ENCODE measurements around the gene SMPD4. TPM values are rescaled to one million over a fixed set of nuclear protein-coding genes. Genes with fewer than 3 reads are reported as not detected.
"Not testable (repeated sequence)": the region's sequence is repeated elsewhere in the genome, so short reads cannot be mapped to it uniquely, and the experiment has no call there.

Gene SMPD4
- total RNA-seq, 2 experiments from 2014 or later, result 67.3 to 74.2 TPM

DNA sequence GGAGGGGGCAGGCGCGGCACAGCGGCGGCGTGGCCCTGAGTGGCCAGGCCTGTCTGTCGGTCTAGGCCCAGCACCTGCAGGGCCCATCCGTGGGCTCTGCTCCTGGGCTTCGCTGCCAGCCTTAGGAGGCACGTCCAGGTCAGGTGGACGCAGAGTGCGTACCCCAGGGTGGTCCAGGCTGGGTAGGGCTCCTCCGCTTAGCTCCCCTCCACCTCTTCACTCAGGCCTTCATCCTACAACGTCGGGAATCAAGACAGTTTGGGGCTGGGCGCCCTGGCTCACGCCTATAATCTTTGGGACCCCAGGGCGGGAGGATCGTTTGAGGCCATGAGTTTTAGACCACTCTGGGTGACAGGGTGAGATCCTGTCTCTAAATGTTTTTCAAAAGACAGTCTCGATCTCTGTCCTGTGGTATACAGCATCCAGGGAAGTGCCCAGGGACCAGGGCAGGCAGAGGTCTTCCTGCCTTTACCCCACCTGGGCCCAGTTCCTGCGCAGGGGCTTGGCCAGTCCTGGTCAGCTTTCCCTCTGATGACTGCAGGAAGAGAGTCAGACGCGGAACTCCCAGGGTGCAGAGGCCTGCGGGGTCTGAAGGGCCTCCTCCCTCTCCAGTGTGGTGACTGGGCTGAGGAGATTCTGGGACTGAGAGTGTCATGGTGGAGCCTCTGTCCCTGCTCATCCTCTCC is 1.6 kb upstream of the SMPD4 start:
- H3K27me3 Mint-ChIP-seq; H3K9me3 Mint-ChIP-seq; H3K36me3 Mint-ChIP-seq; ATAC-seq (ENCODE audit: low read depth); DNase-seq: not testable (repeated sequence)
- Mint-ChIP-seq H3K4me3 (peak overlapping the region; percentile 81), H3K27ac (peak overlapping the region; percentile 79), H3K4me1 (peaks cover 13% of the 10 kb centered on the region)
- POLR2A ChIA-PET, result interaction anchor here (3.1 to 4.4 kb wide), 2 partner anchors 13 to 159 kb away, joined by 26 to 38 read pairs; partner anchors contain the start of gene IMP4

DNA sequence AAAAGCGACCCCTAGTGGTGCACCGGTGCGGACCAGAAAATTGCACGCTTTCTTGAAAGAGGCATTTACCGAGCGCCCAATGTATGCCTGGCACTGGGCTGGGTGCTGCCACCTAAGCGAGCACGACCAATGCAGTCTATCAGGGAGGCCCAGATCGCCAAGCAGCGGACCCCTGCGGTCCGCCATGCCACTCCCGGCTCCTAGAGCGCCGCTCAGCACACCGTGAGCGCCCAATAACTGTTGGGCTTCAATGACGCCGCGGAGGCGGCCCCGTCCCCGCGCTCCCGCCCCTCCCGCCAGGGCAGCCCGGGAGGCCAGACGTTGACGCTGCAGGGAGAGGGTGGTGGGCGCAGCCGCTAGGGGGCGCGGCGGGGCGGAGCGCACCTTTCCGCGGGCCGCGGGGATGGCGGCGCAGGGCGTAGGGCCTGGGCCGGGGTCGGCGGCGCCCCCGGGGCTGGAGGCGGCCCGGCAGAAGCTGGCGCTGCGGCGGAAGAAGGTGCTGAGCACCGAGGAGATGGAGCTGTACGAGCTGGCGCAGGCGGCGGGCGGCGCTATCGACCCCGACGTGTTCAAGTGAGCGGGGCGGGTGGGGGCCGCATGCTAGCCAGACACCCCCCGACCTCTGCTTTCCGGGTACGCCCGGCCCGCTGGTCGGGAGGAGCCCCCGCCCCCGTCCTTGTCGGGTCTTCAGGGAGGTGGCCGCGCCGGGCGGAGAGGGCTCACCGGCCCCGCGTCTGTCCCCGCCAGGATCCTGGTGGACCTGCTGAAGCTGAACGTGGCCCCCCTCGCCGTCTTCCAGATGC is 679 bp upstream of the SMPD4 start, which contains the start of gene MZT2B:
MZT2B (plus strand) TSS at position 383 of the 803 bp plus-strand sequence; CDS start at position 404, 21 bp downstream.
- not testable (repeated sequence) for H3K36me3 Mint-ChIP-seq, H3K27me3 Mint-ChIP-seq, H3K9me3 Mint-ChIP-seq
- POLR2A ChIA-PET, result interaction anchor here (0.8 to 4.4 kb wide), 3 partner anchors 12 to 160 kb away, joined by 3 to 38 read pairs (median 26); partner anchors contain the start of gene IMP4
- peaks cover 13% of the 10 kb centered on the region for H3K4me1 Mint-ChIP-seq
- DNase-seq (peak; percentile 96), ATAC-seq (ENCODE audit: low read depth) (peak; percentile 88)
- peak within 1 kb of the TSS; percentile 93 for H3K4me3 Mint-ChIP-seq
- H3K27ac Mint-ChIP-seq, result peak within 1 kb of the TSS; percentile 93

DNA sequence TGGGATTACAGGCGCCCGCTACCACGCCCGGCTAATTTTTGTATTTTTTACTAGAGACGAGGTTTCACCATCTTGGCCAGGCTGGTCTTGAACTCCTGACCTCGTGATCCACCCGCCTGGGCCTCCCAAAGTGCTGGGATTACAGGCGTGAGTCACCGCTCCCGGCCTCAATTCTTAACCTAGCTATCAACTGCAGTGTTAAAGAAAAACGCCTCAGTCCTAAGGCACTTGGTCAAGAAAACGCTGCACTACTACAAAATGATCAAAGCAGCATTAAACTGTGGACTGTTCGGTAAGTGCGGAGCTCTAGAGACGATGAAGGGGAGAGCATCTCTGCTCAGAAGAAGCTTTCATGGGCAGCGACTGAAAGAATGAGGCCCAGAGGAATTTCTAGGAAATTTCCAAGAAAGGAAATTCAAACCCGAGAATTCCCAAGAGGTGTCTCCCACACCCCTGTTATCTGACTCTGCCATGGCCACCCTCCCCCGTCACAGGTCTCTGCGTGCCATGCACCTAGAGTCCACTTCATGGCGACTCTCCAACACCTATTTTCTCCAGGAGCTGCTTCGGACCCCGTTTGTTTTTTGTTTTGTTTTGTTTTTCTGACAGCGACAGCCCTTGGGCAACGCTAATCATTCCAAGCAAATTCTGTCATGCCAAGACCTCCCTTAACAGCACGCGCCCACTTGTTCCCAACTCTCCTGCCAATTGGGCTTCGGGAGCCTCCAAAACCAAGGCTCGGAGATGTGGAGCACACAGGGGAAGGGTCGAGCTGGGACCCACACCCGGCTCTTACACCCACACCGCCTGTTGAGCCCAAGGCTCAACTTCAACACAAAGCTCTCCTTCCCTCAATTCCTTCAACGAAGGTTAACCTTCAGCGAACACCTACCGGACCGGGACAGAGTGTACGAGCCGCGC is 738 bp downstream of the SMPD4 start:
- H3K36me3 Mint-ChIP-seq; H3K9me3 Mint-ChIP-seq; ATAC-seq (ENCODE audit: low read depth); H3K4me1 Mint-ChIP-seq; DNase-seq; H3K27me3 Mint-ChIP-seq: not testable (repeated sequence)
- H3K27ac Mint-ChIP-seq, result peak overlapping the region; percentile 93
- H3K4me3 Mint-ChIP-seq, result peak overlapping the region; percentile 93
- POLR2A ChIA-PET, result interaction anchor here (0.8 to 4.4 kb wide), 3 partner anchors 11 to 162 kb away, joined by 3 to 38 read pairs (median 26); partner anchors contain the start of gene IMP4

DNA sequence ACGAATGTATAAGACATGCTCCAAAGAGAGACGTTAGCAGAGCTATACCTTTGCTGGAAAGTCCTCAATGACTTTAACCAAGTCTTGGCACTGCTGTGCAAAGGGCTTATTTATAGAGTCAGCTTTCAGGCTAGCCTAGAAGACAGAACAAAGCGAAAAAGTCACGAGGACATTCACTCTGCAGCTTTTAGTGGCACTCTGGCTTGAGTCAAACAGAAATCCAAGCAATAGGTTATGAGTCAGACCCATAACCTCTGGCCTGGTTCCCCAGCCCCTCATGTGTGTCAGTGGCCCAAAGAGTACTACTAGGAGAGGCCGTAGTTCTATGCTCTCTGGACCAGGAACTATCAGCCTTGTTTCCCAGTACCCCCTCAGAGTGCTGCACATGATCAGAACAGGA is 6.5 kb downstream of the SMPD4 start:
- H3K9me3 Mint-ChIP-seq; H3K4me1 Mint-ChIP-seq; H3K4me3 Mint-ChIP-seq; POLR2A ChIA-PET; DNase-seq; H3K27me3 Mint-ChIP-seq; ATAC-seq (ENCODE audit: low read depth); H3K27ac Mint-ChIP-seq: not testable (repeated sequence)
- H3K36me3 Mint-ChIP-seq, result peaks cover 14% of the 10 kb centered on the region

DNA sequence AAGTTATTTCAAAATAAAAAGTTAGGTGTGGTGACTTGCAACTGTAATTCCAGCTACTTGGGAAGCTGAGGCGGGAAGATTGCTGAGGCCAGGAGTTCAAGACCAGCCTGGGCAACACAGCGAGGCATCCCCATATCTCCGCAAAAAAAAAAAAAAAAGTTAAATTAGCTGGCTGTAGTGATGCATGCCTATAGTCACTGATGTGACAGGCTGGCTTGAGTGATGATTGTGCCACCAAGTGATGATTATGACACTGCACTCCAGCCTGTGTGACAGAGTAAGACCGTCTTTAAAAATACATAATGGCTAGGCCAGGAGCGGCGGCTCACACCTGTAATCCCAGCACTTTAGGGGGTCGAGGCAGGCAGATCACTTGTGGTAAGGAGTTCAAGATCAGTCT is 11.5 kb downstream of the SMPD4 start:
- Mint-ChIP-seq H3K4me3 (peak overlapping the region; percentile 66), H3K9me3 (no peaks in the 10 kb centered on the region), H3K36me3 (peaks cover 18% of the 10 kb centered on the region), H3K4me1 (peaks cover 17% of the 10 kb centered on the region), H3K27ac (peak overlapping the region; percentile 84), H3K27me3 (no peaks in the 10 kb centered on the region)
- POLR2A ChIA-PET, result interaction anchor here (1.2 to 3.5 kb wide), 2 partner anchors 11 to 12 kb away, joined by 4 to 26 read pairs; partner anchors contain the start of genes MZT2B and SMPD4
- no peak for DNase-seq
- ATAC-seq (ENCODE audit: low read depth), result no peak

DNA sequence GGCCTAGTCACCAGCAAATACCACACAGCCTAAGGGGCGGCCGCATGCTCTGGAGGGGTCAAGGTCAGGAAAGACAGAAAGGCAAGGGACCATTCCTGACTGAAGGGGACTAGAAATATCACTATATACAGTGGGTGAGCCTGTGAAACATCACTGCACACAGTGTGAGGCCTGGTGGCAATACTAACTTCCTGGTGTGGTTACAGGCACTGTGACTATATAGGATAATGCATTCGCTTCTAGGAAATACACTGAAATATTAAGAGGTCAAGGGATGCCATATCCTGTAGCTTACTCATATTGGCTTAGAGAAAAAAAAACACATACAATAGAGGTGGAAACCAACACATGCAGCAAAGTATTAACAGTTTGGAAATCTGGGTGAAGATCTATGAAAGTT is 12.2 kb downstream of the SMPD4 start:
- H3K36me3 Mint-ChIP-seq, result peaks cover 20% of the 10 kb centered on the region
- peak overlapping the region; percentile 84 for H3K27ac Mint-ChIP-seq
- not testable (repeated sequence) for H3K27me3 Mint-ChIP-seq, H3K9me3 Mint-ChIP-seq, DNase-seq
- peak; percentile 99 for ATAC-seq (ENCODE audit: low read depth)
- peaks cover 17% of the 10 kb centered on the region for H3K4me1 Mint-ChIP-seq
- H3K4me3 Mint-ChIP-seq, result peak overlapping the region; percentile 66
- POLR2A ChIA-PET, result interaction anchor here (0.6 to 3.5 kb wide), 3 partner anchors 11 to 177 kb away, joined by 4 to 26 read pairs (median 4); partner anchors contain the start of genes MZT2B and SMPD4

DNA sequence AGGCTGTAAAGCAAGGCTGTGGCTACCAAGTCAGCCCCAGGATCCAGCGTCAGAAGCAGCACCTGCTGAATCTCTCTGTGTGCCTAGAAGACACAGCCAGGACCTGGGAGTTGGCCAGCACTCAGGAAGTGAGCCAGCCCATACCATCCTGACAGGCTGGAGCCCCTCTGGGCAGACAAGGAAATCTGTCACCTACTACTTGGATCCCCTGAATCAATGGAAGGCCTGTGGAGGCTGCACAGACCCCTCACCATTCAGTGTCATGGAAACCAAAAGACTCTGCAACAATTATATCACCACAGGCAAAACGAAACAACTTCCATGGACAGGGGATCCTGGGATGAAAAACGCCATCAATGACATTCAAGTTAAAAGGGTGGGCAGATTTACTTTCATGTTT is 14.8 kb downstream of the SMPD4 start:
- ATAC-seq (ENCODE audit: low read depth); POLR2A ChIA-PET; H3K27me3 Mint-ChIP-seq; DNase-seq; H3K4me3 Mint-ChIP-seq; H3K9me3 Mint-ChIP-seq: not testable (repeated sequence)
- H3K4me1 Mint-ChIP-seq, result peaks cover 17% of the 10 kb centered on the region
- H3K36me3 Mint-ChIP-seq, result peaks cover 20% of the 10 kb centered on the region
- H3K27ac Mint-ChIP-seq, result peak overlapping the region; percentile 47

DNA sequence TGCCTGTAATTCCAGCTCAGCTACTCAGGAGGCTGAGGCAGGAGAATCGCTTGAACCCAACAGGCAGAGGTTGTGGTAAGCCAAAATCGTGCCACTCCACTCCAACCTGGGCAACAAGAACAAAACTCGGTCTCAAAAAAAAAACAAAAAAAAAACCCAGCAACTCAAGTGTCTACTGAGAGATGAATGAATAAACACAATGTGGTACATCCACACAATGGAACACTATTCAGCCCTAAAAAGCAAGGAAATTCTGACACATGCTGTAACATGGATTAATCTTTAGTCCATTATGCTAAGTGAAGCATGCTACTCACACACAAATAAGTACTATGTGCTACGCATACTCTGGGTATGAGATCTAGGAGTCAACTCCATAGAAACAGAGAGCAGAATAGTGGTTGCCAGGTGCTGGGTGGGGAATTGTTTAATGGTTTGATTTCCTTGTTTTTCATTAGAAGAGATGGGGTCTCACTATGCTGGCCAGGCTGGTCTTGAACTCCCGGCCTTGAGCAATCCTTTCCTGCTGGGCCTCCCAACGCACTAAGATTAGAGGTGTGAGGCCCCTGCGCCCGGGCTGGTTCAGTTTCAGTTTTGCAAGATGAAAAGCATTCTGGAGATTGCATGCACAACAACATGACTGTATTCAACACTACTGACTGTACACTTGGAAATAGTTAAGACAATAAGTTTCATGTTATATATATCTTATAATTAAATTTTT is 15.9 kb downstream of the SMPD4 start:
- H3K36me3 Mint-ChIP-seq, result peaks cover 20% of the 10 kb centered on the region
- ATAC-seq (ENCODE audit: low read depth), result no peak
- POLR2A ChIA-PET, result no interaction called here
- H3K9me3 Mint-ChIP-seq, result no peaks in the 10 kb centered on the region
- no peaks in the 10 kb centered on the region for H3K27me3 Mint-ChIP-seq
- H3K27ac Mint-ChIP-seq, result no peak overlapping the region
- no peak overlapping the region for H3K4me3 Mint-ChIP-seq
- DNase-seq, result no peak
- peaks cover 15% of the 10 kb centered on the region for H3K4me1 Mint-ChIP-seq

DNA sequence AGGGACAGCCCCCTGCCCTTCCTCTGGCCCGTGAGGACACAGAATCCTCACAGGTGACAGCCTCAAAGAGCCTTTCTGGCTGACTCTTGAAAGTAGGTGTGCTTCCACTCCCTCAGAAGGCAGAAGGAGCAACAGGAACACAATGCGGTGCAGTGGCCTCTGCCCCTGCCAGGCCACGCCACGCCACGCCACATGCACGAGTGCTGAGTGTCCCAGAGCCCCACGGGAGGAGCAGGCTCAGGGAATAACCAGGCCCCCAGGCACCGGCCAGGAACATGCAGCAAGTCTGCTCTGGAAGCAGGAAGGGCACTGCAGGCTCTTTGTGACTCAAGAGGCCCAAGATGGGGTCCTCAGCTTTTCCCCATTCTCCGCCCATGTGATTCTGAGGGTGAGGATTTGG is 18.4 kb downstream of the SMPD4 start:
- peaks cover 16% of the 10 kb centered on the region for H3K36me3 Mint-ChIP-seq
- H3K4me1 Mint-ChIP-seq, result peaks cover 8% of the 10 kb centered on the region
- no peaks in the 10 kb centered on the region for H3K27me3 Mint-ChIP-seq
- ATAC-seq (ENCODE audit: low read depth) (no peak), DNase-seq (no peak)
- no peaks in the 10 kb centered on the region for H3K9me3 Mint-ChIP-seq
- POLR2A ChIA-PET, result no interaction called here
- H3K4me3 Mint-ChIP-seq, result no peak overlapping the region
- H3K27ac Mint-ChIP-seq, result no peak overlapping the region

DNA sequence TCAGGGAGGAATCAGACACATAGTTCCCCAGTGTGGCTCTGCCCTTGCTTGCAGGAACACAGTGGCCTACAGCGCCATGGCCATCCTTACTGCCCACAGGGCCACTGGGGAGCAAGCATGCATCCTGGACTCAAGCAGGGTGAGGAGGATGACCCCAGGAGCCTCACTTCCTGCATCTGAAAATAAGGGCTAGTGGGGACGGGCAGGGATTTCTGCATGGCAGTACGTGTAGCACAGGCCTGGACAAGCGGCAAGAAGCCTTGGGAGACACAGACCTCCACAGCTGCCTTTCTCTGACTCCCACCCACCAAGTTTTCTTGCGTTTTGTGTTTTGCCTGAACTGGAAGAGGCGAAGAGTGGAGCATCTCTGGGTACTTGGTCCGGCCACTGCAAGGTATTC is 18.9 kb downstream of the SMPD4 start:
- DNase-seq; H3K9me3 Mint-ChIP-seq; H3K27me3 Mint-ChIP-seq; H3K27ac Mint-ChIP-seq; H3K4me1 Mint-ChIP-seq; H3K4me3 Mint-ChIP-seq; ATAC-seq (ENCODE audit: low read depth); POLR2A ChIA-PET: not testable (repeated sequence)
- H3K36me3 Mint-ChIP-seq, result peaks cover 13% of the 10 kb centered on the region

DNA sequence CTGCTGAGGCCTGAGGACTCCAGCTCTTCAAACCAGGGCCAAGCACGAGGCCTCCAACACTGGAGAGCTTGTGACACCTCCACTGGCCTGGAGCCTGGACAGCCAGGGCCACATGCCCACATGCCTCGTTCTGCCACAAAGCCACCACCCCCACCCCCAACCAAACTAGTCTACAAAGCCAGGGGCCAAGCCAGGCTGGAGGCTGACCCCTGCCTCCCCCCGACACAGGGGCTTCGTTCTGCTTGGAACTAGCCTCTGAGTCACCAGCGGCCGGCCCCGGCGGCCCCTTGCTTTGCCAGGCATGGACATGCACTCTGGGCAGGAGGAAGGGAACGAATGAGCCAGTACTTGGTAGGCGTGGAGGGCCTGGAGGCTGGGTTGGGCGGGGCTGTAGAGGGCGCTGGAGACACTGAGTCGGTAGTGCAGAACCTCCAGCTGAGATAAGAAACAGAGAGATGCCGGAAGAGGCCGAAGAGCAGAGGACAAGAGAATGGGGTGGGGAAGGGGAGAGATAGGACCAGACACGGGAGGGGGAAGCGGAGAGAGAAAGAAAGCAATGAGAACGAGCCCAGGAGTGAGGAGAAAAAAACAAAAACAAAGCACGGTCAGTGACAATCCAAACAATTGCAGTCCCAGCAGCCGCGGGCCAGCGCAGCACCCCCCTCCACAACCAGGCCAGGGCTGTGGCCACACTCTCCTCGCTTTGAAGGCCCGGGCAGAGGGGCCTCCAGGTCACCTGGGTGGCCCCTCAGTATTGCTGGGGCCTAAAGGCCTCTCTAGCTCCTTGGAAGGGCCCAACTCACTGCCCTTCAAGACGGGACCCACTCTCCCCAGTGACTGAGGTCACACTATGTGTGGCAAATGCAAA is 20.3 kb downstream of the SMPD4 start:
- ATAC-seq (ENCODE audit: low read depth); H3K4me1 Mint-ChIP-seq; H3K4me3 Mint-ChIP-seq; DNase-seq; H3K27me3 Mint-ChIP-seq; H3K9me3 Mint-ChIP-seq; POLR2A ChIA-PET; H3K27ac Mint-ChIP-seq; H3K36me3 Mint-ChIP-seq: not testable (repeated sequence)

DNA sequence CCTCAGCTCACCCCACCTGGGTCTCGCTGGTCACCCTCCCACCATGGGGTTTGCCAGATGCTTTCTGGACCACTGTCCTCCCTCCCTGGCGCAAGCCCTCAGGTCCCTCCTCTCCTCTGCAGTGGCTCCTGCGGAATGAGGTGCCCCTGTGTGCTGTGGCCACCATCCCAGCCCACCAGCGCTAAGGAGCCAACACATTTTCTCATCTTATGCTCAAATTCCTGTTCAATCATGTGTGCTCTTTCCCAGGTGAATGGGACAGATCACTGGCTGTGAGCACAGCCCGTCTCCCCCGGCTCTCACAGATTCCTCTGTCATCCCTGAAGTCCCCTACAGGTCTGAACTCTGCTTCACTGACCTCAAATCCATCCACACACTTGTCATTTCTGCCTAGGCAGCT is 21.3 kb downstream of the SMPD4 start:
- Mint-ChIP-seq H3K36me3 (peaks cover 7% of the 10 kb centered on the region), H3K4me1 (peaks cover 7% of the 10 kb centered on the region), H3K27ac (peak overlapping the region; percentile 79), H3K4me3 (no peak overlapping the region), H3K9me3 (no peaks in the 10 kb centered on the region), H3K27me3 (no peaks in the 10 kb centered on the region)
- no peak for ATAC-seq (ENCODE audit: low read depth)
- DNase-seq, result no peak
- POLR2A ChIA-PET, result no interaction called here

Measured in activated naive CD8-positive, alpha-beta T cell treated with anti-CD3 and anti-CD28 coated beads, Interleukin-2, amount 10 ng/mL, durations not matched to agents 7 days and 5 days (primary cell).